Panc1 (cell line): ENCODE measurements around the gene GUK1.

Experiments
- POLR2AphosphoS5 ChIP-seq: IDR thresholded peaks from 2 replicates; pipeline ENCODE4 v1.6.1; 2012; ENCODE audit warnings: mild to moderate bottlenecking, low read depth, low read length, moderate library complexity
- TF ChIP-seq, protein P1 (sequence below), 2 experiments: IDR thresholded peaks; 2 replicates each; pipeline ENCODE4 v1.6.1; 2011 to 2012; ENCODE audit warnings: low read depth in 2 of 2, control low read depth in 1 of 2, low read length in 1 of 2, mild to moderate bottlenecking in 1 of 2, moderate library complexity in 1 of 2; ENCODE audit not compliant: insufficient read depth in 1 of 2
- TF ChIP-seq, protein P2 (sequence below): fragments of 450-650 bp; IDR thresholded peaks from 2 replicates; pipeline ENCODE4 v1.5.1; 2017; ENCODE audit warnings: mild to moderate bottlenecking

DNA sequence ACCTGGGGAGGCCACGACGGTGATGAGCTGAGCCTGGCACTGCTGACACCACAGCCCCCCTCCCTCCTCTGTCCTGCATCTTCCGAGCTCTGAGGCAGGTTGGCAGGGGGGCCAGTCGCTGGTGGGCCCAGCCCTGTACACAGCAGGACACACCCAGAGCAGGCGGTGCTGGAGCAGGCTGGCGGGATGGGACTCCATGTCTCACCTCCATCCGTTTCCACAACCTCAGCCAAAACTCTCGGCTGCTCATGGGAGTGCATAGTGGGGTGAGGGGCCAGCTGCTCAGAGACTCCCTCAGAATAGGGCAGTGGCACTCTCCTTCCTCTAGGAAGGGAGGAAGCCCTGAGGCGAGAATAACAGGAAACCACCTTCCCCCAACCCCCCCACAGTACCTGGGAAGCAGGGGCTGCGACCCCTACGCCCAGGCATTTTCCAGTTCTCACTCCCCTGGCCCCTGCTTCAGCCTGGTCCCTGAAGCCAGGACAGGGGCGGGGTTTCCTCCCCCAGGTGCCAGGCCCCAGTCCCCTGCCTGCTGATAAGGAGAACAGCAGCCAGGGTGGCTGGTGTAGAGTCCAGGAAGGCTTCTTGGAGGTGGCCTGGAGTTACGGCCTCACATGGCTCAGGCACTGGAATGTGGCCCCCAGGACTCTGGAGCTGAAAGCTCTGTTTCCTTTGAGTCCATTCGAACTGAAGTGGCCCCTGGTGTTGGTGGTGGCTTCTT, 22.4 kb downstream of the GUK1 start:
- TF ChIP-seq, protein P1, sequence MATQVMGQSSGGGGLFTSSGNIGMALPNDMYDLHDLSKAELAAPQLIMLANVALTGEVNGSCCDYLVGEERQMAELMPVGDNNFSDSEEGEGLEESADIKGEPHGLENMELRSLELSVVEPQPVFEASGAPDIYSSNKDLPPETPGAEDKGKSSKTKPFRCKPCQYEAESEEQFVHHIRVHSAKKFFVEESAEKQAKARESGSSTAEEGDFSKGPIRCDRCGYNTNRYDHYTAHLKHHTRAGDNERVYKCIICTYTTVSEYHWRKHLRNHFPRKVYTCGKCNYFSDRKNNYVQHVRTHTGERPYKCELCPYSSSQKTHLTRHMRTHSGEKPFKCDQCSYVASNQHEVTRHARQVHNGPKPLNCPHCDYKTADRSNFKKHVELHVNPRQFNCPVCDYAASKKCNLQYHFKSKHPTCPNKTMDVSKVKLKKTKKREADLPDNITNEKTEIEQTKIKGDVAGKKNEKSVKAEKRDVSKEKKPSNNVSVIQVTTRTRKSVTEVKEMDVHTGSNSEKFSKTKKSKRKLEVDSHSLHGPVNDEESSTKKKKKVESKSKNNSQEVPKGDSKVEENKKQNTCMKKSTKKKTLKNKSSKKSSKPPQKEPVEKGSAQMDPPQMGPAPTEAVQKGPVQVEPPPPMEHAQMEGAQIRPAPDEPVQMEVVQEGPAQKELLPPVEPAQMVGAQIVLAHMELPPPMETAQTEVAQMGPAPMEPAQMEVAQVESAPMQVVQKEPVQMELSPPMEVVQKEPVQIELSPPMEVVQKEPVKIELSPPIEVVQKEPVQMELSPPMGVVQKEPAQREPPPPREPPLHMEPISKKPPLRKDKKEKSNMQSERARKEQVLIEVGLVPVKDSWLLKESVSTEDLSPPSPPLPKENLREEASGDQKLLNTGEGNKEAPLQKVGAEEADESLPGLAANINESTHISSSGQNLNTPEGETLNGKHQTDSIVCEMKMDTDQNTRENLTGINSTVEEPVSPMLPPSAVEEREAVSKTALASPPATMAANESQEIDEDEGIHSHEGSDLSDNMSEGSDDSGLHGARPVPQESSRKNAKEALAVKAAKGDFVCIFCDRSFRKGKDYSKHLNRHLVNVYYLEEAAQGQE (IDR thresholded peaks at IDR 0.05; ENCODE audit: insufficient read depth in 1 of 2, low read depth in 2 of 2, low read length in 1 of 2): no peak
- TF ChIP-seq, protein P2, sequence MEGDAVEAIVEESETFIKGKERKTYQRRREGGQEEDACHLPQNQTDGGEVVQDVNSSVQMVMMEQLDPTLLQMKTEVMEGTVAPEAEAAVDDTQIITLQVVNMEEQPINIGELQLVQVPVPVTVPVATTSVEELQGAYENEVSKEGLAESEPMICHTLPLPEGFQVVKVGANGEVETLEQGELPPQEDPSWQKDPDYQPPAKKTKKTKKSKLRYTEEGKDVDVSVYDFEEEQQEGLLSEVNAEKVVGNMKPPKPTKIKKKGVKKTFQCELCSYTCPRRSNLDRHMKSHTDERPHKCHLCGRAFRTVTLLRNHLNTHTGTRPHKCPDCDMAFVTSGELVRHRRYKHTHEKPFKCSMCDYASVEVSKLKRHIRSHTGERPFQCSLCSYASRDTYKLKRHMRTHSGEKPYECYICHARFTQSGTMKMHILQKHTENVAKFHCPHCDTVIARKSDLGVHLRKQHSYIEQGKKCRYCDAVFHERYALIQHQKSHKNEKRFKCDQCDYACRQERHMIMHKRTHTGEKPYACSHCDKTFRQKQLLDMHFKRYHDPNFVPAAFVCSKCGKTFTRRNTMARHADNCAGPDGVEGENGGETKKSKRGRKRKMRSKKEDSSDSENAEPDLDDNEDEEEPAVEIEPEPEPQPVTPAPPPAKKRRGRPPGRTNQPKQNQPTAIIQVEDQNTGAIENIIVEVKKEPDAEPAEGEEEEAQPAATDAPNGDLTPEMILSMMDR: no peak
- no peak for TF ChIP-seq POLR2AphosphoS5
